Activated B cell treated with CpG ODN at 0.5 μM for 24 hours (primary cell): ENCODE data around the gene CACNA2D3. TPM values are rescaled to one million over a fixed set of nuclear protein-coding genes. Genes with fewer than 3 reads are reported as not detected.

Experiments used
- ATAC-seq: fragments of 200-7000 bp; cut with Tn5 transposase; one replicate; pipeline ENCODE4 v1.10.0; 2021; ENCODE audit warnings: low read depth, mild to moderate bottlenecking, moderate library complexity
- CTCF ChIA-PET: fragments of 350-600 bp; sonication (Branson Sonifier 250); formaldehyde crosslinking; loops from one replicate; lab custom pipeline; 2021; ENCODE audit warnings: antibody characterized with exemption; lab: Charles Lee
- POLR2A ChIA-PET: fragments of 350-600 bp; sonication (Branson Sonifier 250); formaldehyde crosslinking; loops from one replicate; lab custom pipeline; 2021; ENCODE audit warnings: antibody characterized with exemption; lab: Charles Lee
- DNase-seq: peaks from one replicate; pipeline ENCODE4 v3.0.0; 2022
- H3K27ac Mint-ChIP-seq: one replicate; pipeline ENCODE4 v1.8.0; 2020; ENCODE audit warnings: mixed read lengths
- H3K27me3 Mint-ChIP-seq: one replicate; pipeline ENCODE4 v1.8.0; 2021; ENCODE audit warnings: mixed read lengths
- H3K36me3 Mint-ChIP-seq: one replicate; pipeline ENCODE4 v1.8.0; 2021; ENCODE audit warnings: low read depth, mixed read lengths
- H3K4me1 Mint-ChIP-seq: one replicate; pipeline ENCODE4 v1.8.0; 2021; ENCODE audit warnings: mixed read lengths
- H3K4me3 Mint-ChIP-seq: one replicate; pipeline ENCODE4 v1.8.0; 2020; ENCODE audit warnings: mild to moderate bottlenecking, mixed read lengths
- H3K9me3 Mint-ChIP-seq: one replicate; pipeline ENCODE4 v1.8.0; 2020; ENCODE audit warnings: mixed read lengths
- CTCF ChIP-seq: fragments of 200-600 bp; IDR thresholded peaks from one replicate; pipeline ENCODE4 v1.8.0; 2022; ENCODE audit warnings: antibody characterized with exemption, mild to moderate bottlenecking
- intact Hi-C: fragments of 100-400 bp; cut with micrococcal nuclease; formaldehyde crosslinking; loops from one replicate; pipeline ENCODE4 v1.15.1; 2024
- total RNA-seq: library from RNA; stranded (reverse); gene quantifications from 2 replicates; pipeline ENCODE4 v1.2.3, GENCODE V29; 2022

CACNA2D3 gene
- total RNA-seq, 1 donor from 2014 or later, result not detected

DNA sequence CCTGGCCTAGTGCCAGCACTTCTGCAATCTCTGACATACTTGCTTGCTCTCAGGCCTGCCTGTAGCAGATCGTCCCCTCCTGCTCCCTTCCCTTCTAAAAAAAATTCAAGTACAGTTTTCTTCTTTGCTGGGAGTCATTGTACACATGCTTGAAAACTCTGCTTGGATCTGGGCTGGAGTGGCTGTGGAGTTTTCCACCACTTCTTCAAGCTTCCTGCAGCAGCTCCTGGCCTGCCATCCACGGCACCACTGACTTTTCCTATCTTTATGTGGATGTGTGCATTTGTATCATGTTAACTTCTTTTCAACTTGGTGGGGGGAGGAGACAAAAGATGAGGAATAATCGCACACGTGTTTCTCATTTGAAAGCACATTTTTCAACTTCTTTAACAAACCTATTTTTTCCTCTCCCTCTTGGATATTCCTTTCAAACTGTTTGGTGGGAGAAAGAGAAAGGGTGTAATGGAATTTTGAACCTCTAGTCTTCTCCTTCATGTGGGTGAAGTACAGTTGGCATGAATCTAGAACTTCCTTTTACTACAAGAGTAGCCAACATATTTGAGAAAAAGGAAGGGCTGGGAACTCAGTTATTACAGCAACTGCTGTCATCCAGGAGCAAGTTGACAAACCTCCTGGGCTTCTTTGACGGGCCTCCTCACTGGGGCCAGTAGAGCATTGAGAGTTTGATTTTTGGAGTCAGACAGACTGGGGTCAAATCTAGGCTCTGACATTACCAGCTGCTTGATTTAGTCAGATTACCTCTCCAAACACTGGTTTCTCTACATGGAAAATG, 866.7 kb downstream of the CACNA2D3 start:
- no peak overlapping the region for H3K4me3 Mint-ChIP-seq
- ChIA-PET CTCF (no interaction called here), POLR2A (no interaction called here)
- intact Hi-C loops, result no loop called here
- no peaks in the 10 kb centered on the region for H3K4me1 Mint-ChIP-seq
- ATAC-seq (no peak), DNase-seq (no peak)
- H3K27me3 Mint-ChIP-seq, result no peaks in the 10 kb centered on the region
- no peak overlapping the region for H3K27ac Mint-ChIP-seq
- no peak for TF ChIP-seq CTCF
- no peaks in the 10 kb centered on the region for H3K36me3 Mint-ChIP-seq
- no peaks in the 10 kb centered on the region for H3K9me3 Mint-ChIP-seq

DNA sequence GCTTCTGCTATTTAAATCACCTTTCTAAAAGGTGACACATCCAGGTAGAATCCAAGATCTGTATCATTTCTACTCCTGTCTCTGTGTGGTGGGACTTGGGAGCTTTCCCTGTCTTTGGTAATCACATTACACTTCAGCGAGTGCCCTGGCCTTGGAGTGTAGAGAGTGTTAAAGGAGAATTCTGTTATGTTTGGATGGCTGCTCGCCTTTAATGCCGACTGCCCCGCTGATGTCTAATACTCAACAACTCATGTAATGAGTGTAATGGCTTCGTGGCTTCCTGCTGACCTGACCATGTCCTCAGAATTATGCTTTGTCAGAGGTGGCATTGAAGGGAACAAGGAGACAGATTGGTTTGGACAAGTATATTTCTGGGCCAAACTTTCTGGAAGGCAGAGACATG, 871.8 kb downstream of the CACNA2D3 start:
- Mint-ChIP-seq H3K4me1 (no peaks in the 10 kb centered on the region), H3K27me3 (no peaks in the 10 kb centered on the region), H3K4me3 (no peak overlapping the region), H3K9me3 (peaks cover 4% of the 10 kb centered on the region), H3K27ac (no peak overlapping the region), H3K36me3 (no peaks in the 10 kb centered on the region)
- ATAC-seq (no peak), DNase-seq (no peak)
- intact Hi-C loops, result no loop called here
- POLR2A ChIA-PET, result no interaction called here
- CTCF ChIA-PET, result no interaction called here
- TF ChIP-seq CTCF, result no peak

- intact Hi-C loops, result no loop called here
- no peak overlapping the region for H3K27ac Mint-ChIP-seq
- H3K4me1 Mint-ChIP-seq, result no peaks in the 10 kb centered on the region
- DNase-seq (no peak), ATAC-seq (no peak)
- H3K4me3 Mint-ChIP-seq, result no peak overlapping the region
- no peak for TF ChIP-seq CTCF
- ChIA-PET CTCF (no interaction called here), POLR2A (no interaction called here)
- H3K27me3 Mint-ChIP-seq, result no peaks in the 10 kb centered on the region
- no peaks in the 10 kb centered on the region for H3K36me3 Mint-ChIP-seq
- H3K9me3 Mint-ChIP-seq, result peaks cover 3% of the 10 kb centered on the region
Measured at GRCh38 chr3:54999159-54999558, 876.8 kb downstream of the CACNA2D3 start.

GRCh38 chr3:54999811-55000210, 877.5 kb downstream of the CACNA2D3 start:
- ChIA-PET POLR2A (no interaction called here), CTCF (no interaction called here)
- TF ChIP-seq CTCF, result no peak
- DNase-seq (no peak), ATAC-seq (no peak)
- H3K27ac Mint-ChIP-seq, result no peak overlapping the region
- no peaks in the 10 kb centered on the region for H3K9me3 Mint-ChIP-seq
- H3K27me3 Mint-ChIP-seq, result no peaks in the 10 kb centered on the region
- intact Hi-C loops, result no loop called here
- H3K4me1 Mint-ChIP-seq, result no peaks in the 10 kb centered on the region
- H3K36me3 Mint-ChIP-seq, result no peaks in the 10 kb centered on the region
- H3K4me3 Mint-ChIP-seq, result no peak overlapping the region

DNA sequence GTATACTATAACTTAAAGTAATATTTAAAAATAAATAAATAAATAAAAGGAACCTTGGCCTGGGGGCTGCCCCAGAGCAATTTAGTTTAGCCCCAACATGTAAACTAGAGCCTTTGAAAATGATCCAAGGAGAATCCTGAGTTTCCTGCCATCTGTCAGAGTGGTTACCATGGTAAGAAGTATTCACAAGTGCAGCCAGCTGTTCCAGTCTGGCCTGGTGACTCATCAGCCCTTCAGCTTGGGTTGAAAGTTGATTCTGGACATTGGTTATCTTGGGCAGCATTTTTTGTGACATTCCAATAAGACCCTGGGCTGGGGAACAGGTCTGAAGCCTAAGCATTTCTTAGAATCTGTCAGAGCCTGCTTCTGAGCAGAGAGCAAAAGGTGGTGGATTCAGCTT, 878.2 kb downstream of the CACNA2D3 start:
- no peaks in the 10 kb centered on the region for H3K36me3 Mint-ChIP-seq
- H3K9me3 Mint-ChIP-seq, result no peaks in the 10 kb centered on the region
- DNase-seq, result no peak
- ATAC-seq, result no peak
- no peak overlapping the region for H3K4me3 Mint-ChIP-seq
- no peak for TF ChIP-seq CTCF
- POLR2A ChIA-PET, result no interaction called here
- CTCF ChIA-PET, result no interaction called here
- no peak overlapping the region for H3K27ac Mint-ChIP-seq
- intact Hi-C loops, result no loop called here
- H3K4me1 Mint-ChIP-seq, result no peaks in the 10 kb centered on the region
- H3K27me3 Mint-ChIP-seq, result no peaks in the 10 kb centered on the region
